Inflammatory macrophage treated with lipopolysaccharide for 4 hours (primary cell): ENCODE data around the gene SLC22A5.
"Not testable (repeated sequence)": the region's sequence is repeated elsewhere in the genome, so short reads cannot be mapped to it uniquely, and the experiment has no call there.

ENCODE experiments used
- DNase-seq: peaks from one replicate; pipeline ENCODE4 v3.0.0-alpha.2; 2020

The SLC22A5 gene

DNA sequence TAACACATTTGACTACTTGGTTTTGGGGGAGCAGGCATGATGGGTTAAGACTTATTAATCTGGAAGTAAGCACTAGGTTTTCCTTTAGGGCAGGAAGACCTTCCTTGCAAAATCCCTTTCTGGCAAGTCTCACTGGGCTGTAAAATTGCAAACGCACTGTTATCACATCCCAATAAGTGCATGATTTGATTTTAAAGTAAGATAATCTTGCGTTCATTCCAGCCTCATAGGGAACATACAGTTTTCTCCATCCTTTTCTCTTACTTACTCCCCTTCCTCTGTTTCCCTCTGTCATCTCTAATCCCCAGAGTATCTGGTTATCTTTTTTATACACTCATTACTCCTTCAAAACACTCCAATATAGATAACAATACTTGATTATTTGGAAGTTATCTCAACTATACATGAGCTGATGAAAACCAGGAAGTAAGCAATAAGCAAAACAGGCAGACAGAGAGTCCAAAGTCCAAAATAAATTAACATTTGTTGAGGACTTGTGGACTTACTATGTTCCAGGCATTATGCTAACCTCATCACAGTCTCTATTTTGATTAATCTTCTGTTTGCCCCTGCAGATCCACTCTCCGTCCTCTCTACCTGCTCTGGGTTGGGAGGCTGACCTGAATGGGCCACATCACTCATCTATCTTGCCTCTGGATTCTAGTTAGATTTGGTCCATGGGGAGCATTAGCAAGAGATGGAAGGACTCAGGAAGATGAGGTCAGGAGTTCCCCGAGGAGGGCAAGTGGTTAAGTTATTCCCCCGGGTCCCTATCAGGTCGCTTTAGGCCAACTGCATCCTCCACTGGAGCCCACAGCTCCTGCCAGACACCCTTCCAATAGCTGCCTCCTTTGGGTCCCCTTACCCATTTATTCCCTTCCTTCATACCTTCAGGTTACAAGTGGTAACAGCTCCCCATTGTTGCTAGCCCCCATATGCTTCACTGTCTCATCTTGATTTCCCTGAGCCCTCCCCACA lies 60.2 kb downstream of the SLC22A5 start:
- DNase-seq: no peak

DNA sequence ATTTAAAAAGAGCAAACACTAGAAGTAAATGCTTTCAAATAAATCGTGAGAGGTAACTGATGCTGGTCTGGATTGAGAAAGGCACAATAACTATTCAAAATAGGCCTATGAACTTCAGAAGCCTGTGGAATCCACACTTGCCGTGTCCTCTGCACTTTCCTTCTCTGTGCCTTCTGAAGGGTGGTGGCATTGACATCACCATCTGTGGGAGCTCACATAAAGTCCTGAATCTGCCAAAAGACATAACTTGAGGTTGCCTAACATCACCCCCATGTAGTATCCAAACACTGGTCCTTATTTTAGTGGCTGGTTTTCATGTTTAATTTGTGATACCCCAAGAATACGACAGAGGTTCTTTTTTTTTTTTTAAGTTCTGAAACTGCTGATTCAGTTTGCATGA lies 61.2 kb downstream of the SLC22A5 start:
- DNase-seq: peak; percentile 57

DNA sequence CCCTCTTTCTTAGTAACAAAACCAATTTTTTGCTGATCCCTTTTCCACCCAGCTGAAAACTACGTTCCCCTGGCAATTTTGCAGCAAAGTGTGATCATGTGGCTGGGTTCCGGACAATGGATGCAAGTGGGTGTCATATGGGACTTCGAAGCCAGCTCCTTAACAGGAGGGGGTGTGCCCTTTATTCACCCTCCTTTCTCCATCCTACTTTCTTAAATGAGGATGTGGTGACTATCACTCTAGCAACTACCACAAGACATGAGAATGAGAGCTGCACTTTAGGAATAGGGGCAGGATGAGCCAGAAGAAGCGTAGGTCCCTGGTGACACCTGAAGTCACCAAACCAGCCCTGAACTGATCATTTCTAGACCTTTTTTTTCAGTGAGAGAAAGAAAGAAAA lies 62.1 kb downstream of the SLC22A5 start:
- DNase-seq: peak; percentile 79

DNA sequence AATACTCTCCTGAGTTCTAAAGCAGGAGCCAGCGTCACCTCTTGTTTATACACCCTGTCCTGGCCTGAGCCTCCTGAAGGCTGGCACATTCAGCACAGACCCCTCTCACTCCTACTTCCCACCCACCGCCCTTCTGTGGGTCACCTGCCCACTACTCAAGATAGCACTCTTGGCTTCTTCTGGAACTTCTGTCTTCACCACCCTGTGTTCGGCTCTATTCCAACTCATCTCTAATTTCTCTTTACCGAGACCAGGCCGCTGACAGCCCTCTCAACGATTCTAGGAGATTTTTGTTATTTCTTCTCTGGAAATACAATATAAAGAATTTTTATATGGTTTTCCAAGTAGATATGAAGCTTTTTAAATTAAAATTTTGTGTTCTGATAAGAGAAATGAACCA lies 63.6 kb downstream of the SLC22A5 start:
- no peak for DNase-seq

DNA sequence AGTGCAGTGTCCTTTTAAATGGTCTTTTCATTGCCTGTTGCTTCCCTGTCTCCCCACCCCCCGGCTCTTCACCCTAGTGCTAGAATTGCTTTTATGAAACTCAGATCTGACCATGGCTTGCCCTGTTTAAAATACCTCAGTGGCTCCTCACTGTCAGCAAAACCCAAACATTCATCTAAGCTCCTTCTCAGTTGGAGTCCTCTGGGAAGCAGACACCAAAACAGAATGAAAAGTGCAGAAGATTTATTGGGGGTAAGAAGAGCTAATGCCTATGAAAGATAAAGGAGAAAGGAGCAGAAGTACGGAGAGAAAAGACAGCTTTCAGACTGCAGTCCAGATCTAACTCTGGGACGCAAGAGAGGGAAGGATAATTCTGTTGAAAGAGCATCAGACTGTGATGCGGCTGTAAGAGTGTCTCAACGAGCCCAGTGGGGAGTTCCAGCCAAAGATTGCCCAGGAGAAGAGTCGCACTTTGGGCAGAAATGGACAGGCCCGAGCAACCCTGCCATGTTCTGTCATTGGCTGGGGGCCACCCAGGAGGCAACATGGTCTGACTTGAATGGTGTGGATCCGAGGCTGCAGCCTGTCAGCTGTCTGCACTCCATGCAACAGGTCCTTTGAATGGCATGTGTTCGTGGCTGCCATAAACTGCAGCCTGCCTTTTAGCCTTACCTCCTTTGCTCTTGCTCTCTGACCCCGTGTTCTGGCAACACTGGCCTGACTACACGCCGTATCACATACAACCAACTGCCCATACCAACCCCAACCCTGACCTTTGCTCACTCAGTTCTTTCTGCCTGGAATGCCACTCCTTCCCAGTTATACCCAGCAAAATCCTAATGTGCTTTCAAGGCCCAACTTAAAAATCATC lies 65.1 kb downstream of the SLC22A5 start:
- peak; percentile 54 for DNase-seq

DNA sequence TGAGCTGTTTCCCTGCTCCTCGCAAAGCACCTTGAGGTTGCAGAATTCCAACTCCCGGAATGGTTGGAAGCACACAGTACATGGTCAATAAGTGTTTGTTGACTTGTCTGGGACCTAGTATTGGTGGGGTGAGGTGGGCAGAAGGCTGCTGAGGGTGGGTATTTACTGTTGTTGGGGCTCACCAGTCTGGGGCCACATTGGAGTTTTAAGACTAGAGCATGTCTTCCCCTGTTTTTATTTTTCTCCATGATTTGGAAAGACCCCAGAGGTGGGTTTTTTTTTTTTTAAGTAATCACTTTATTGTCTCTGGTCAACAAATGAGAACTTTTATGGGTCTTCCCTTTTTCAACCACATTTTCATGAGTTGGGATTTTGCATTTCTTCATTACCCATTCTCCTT lies 65.9 kb downstream of the SLC22A5 start:
- no peak for DNase-seq

DNA sequence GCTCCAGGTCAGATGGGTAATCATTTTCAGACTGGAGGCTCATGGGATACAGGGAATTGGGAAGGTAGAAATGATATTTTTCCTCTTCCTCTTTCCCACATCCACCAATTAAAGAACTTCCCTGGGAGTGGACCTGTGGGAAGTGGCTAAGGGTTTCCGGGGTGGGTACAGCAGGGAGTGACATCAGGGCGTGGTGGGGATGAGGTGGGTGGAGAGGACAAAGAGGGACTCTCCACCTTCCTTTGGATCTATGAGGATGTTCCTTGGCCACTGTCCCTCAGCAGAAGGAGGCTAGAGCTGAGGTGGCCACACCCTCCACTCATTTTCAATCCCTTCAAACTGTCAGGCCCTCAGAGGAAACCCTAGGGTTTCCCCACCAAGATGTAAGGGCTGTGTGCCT lies 66.4 kb downstream of the SLC22A5 start:
- peak; percentile 93 for DNase-seq

DNA sequence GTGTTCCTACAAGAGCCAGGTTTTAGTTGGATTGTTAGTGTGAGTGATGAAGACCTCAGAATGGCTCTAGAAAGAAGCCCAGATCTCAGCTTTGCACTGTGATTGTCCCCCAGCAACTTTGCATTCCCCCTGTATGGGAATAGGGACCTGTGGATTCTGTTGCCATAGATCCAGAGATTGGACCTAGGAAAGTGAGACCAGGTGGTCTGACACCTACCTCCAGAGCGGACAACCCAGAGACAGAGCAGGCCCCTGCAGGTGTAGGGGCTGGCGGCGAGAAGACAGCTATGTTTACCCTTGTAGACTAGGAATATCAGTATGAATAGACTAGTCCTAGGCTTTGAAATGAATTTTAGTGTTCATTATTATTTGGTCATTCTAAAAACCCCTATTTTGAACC lies 67.4 kb downstream of the SLC22A5 start:
- DNase-seq: no peak

DNA sequence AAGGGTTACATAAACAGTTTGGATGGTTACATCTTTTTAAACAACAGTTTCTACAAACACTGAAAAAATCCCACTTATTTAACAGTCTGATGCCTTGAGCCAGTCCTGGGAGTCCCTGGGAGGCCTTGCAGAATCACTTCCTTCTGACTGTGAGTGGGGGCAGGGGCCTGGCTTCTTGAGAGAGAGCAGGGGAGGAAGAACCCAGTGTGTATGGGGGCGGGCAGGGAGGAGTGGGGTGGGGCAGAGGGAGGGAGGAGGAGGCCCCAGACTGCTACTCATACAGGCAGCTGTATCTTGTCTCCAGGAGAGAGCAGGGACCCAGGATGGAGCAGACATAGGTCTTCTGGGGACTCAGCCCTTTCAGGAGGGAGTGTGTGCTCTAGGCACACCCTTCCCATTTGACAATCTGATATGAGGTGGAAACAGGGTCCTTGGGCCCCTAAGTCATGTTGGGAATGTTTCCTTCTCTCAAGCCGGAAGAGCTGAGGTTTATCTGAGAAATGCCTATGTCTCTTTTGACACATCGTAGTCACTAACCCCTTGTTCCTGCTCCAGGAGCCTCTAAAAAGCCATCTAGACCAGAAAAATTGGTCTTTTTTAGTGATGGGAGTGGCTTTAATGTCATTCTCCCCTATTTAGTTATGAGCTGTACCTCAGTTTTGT lies 68.2 kb downstream of the SLC22A5 start:
- DNase-seq: peak; percentile 98

DNA sequence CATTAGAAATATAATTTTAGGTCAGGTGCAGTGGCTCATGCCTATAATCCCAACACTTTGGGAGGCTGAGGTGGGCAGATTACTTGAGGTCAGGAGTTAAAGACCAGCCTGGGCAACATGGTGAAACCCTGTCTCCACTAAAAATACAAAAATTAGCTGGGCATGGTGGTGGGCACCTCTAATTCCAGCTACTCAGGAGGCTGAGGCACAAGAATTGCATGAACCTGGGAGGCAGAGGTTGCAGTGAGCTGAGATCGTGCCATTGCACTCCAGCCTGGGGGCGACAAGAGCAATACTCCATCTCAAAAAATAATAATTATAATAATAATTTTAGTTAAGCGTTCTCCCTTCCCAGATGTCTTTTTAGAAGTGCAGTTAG lies 68.7 kb downstream of the SLC22A5 start:
- DNase-seq: not testable (repeated sequence)

DNA sequence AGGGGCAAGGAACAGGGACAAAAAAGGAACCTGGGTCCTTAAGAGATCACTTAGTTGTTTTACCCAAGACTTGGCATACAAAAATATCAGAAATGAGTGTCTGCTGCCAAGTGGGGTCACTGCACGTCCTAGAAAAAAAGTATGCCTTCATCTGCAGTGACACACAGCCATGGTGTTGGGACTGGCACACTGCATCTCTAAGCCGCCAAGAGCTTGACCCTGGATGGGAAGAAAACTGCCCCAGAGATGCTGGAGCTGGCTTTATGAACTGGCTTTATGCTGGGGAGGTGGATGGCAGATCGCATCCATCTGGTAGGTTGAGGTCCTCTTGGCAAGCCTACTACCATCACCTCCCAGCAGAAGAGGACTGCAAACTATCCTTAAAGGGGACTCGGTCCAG lies 69.4 kb downstream of the SLC22A5 start:
- peak; percentile 51 for DNase-seq

DNA sequence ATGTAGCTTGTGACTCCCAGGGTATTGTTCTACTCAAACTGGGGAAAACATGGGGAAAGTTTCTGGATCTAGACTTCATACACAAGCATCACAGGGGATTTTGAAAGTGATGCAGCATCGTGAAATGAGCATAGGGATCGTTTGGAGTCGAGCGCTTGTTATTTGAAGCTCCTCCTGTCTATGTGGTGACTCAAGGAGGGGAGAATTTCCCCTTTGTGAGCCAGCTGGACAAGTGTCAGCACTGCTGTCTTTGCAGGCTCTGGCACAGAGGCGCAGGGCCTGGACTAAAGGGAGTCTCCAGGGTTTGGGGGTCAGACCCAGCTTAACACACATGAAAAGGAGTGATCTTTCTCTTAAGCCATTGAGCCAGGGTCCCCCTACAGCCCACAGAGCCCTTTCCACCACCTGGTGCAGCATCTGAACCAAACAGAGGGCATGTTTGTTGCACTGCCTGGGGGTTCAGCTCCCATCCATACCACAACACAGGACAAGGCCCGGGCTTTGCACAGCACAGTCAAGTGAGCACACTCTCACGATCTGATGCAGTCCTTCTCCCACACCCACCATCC lies 70.1 kb downstream of the SLC22A5 start:
- DNase-seq: peak; percentile 98

DNA sequence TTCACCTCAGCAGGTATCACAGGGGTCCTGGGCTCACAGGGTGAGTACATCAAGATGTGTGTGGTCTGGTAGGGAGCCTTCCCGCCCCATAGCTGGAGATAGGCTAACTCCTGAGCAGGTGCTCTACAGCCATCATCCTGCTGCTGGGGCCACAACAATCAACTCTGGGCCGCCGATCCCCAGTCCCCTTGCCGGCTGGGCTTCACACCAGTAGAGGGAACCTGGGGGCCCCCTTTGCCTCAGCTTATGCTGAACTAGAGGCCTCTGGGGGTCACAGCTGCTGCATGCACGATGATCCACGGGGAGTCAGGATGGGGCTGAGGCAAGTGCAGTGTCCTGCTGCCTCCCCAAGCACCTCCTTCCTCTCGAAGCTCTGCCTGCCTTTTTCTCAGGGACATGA lies 74.6 kb downstream of the SLC22A5 start:
- DNase-seq: no peak
